Kidney epithelial cell (primary cell): Measurements from ENCODE around the gene CLHC1. TPM values are rescaled to one million over a fixed set of nuclear protein-coding genes. Genes with fewer than 3 reads are reported as not detected.

Experiments used
- DNase-seq: peaks from one replicate; pipeline ENCODE4 v3.0.0-alpha.2; 2010; ENCODE audit warnings: low read depth
- H3K27me3 ChIP-seq: 2 replicates; pipeline ENCODE4 v1.6.0; 2011; ENCODE audit warnings: low read length; ENCODE audit not compliant: control insufficient read depth, insufficient read depth
- H3K36me3 ChIP-seq: 2 replicates; pipeline ENCODE4 v1.5.1; 2011; ENCODE audit warnings: low read length; ENCODE audit not compliant: control insufficient read depth, insufficient read depth
- H3K4me3 ChIP-seq: 2 replicates; pipeline ENCODE4 v1.5.1; 2011; ENCODE audit warnings: low read depth, mild to moderate bottlenecking, control low read depth, low read length
- total RNA-seq: library from RNA; depleted of rRNA; stranded (reverse); fragments of >200 nt; gene quantifications from 2 replicates; pipeline ENCODE4 v1.2.3, GENCODE V29; 2015
- TF ChIP-seq, protein P1 (sequence below): IDR thresholded peaks from 2 replicates; pipeline ENCODE4 v1.5.1; 2011; ENCODE audit warnings: mild to moderate bottlenecking, moderate library complexity, low read length, control low read depth, inconsistent platforms; ENCODE audit not compliant: insufficient read depth, poor library complexity, severe bottlenecking

The CLHC1 gene
- total RNA-seq, 1 donor from 2014 or later = 16.5 TPM

DNA sequence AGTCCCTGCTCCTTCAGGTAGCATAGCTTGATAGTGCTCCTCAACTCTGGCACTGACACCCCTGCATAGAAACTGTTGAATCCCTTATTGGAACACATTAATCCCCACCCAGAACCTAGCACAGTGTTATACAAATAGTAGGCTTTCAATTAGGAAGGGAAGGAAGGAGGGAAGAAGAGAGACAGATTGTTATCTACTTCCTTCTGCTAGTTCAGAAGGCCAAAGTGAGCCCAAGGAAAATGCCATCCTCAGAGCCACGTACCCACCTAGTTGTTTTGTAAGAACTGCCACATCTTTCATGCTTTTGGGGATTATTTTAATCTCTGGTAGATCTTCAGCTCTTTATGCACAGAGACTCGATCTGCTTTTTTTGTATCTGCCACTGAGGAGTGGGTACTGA is 75.1 kb downstream of the CLHC1 start:
- Histone ChIP-seq H3K4me3 (no peak overlapping the region), H3K36me3 (no peaks in the 10 kb centered on the region), H3K27me3 (no peaks in the 10 kb centered on the region)
- DNase-seq = no peak
- TF ChIP-seq, protein P1, sequence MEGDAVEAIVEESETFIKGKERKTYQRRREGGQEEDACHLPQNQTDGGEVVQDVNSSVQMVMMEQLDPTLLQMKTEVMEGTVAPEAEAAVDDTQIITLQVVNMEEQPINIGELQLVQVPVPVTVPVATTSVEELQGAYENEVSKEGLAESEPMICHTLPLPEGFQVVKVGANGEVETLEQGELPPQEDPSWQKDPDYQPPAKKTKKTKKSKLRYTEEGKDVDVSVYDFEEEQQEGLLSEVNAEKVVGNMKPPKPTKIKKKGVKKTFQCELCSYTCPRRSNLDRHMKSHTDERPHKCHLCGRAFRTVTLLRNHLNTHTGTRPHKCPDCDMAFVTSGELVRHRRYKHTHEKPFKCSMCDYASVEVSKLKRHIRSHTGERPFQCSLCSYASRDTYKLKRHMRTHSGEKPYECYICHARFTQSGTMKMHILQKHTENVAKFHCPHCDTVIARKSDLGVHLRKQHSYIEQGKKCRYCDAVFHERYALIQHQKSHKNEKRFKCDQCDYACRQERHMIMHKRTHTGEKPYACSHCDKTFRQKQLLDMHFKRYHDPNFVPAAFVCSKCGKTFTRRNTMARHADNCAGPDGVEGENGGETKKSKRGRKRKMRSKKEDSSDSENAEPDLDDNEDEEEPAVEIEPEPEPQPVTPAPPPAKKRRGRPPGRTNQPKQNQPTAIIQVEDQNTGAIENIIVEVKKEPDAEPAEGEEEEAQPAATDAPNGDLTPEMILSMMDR = no peak

- H3K4me3 ChIP-seq = no peak overlapping the region
Observed at GRCh38 chr2:55156326-55156725, 75.8 kb downstream of the CLHC1 start.

GRCh38 chr2:55155764-55156281 is 76.3 kb downstream of the CLHC1 start:
- no peaks in the 10 kb centered on the region for H3K27me3 ChIP-seq
- TF ChIP-seq, protein P1 = no peak
- DNase-seq = no peak
- H3K4me3 ChIP-seq = no peak overlapping the region
- H3K36me3 ChIP-seq = no peaks in the 10 kb centered on the region

More at GRCh38 chr2:55156326-55156725, 75.8 kb downstream of the CLHC1 start:
- DNase-seq = no peak
- TF ChIP-seq, protein P1 = no peak
- H3K36me3 ChIP-seq = no peaks in the 10 kb centered on the region
- H3K27me3 ChIP-seq = no peaks in the 10 kb centered on the region

- no peaks in the 10 kb centered on the region for H3K36me3 ChIP-seq
- DNase-seq = no peak
- no peak overlapping the region for H3K4me3 ChIP-seq
- TF ChIP-seq, protein P1 = no peak
- no peaks in the 10 kb centered on the region for H3K27me3 ChIP-seq
Observed at GRCh38 chr2:55155206-55155605, 76.9 kb downstream of the CLHC1 start.

GRCh38 chr2:55154525-55155030 is 77.5 kb downstream of the CLHC1 start:
- H3K36me3 ChIP-seq = no peaks in the 10 kb centered on the region
- no peaks in the 10 kb centered on the region for H3K27me3 ChIP-seq
- TF ChIP-seq, protein P1 = no peak
- DNase-seq = no peak
- H3K4me3 ChIP-seq = no peak overlapping the region
